Endothelial cell of umbilical vein (primary cell): ENCODE results near the gene CFAP68.

ENCODE experiments used
- GATA2 ChIP-seq: IDR thresholded peaks from 2 replicates; pipeline ENCODE4 v1.7.0; 2011; ENCODE audit warnings: low read depth, mild to moderate bottlenecking, moderate library complexity, mixed read lengths, low read length; ENCODE audit not compliant: insufficient read length, insufficient read depth
- TF ChIP-seq, protein P1 (sequence below), 2 donors: IDR thresholded peaks; 1 replicate in 1 of 2; 2 replicates in 1 of 2; pipeline ENCODE4 v1.5.1; 2011; ENCODE audit warnings: low read length in 2 of 2, mild to moderate bottlenecking in 2 of 2, moderate library complexity in 2 of 2, control low read depth in 1 of 2, inconsistent platforms in 1 of 2, low read depth in 1 of 2; ENCODE audit not compliant: insufficient read depth in 1 of 2; ENCODE audit errors: extremely low read depth in 1 of 2

DNA sequence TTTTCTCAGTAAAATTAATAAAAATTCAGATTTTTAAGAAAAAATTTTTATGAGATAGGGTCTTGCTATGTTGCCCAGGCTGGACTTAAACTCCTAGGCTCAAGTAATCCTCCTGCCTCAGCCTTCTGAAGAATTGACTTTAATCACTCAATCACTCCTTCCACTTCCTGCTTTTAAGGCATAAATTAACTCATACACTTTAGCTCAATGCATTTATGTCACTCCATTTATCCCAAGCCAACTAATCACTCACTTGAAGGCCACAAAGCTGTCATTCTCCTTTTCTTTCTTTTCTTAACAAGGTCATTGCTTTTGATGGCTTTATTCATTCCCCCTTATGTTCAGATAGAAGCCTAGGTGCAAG lies 8.8 kb upstream of the CFAP68 start:
- TF ChIP-seq, protein P1, sequence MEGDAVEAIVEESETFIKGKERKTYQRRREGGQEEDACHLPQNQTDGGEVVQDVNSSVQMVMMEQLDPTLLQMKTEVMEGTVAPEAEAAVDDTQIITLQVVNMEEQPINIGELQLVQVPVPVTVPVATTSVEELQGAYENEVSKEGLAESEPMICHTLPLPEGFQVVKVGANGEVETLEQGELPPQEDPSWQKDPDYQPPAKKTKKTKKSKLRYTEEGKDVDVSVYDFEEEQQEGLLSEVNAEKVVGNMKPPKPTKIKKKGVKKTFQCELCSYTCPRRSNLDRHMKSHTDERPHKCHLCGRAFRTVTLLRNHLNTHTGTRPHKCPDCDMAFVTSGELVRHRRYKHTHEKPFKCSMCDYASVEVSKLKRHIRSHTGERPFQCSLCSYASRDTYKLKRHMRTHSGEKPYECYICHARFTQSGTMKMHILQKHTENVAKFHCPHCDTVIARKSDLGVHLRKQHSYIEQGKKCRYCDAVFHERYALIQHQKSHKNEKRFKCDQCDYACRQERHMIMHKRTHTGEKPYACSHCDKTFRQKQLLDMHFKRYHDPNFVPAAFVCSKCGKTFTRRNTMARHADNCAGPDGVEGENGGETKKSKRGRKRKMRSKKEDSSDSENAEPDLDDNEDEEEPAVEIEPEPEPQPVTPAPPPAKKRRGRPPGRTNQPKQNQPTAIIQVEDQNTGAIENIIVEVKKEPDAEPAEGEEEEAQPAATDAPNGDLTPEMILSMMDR (IDR thresholded peaks at IDR 0.05; ENCODE audit: extremely low read depth in 1 of 2, insufficient read depth in 1 of 2, low read depth in 1 of 2, low read length in 2 of 2), result no peak
- no peak for TF ChIP-seq GATA2
